Stimulated activated CD8-positive, alpha-beta memory T cell treated with anti-CD3 and anti-CD28 coated beads, Interleukin-4, amount 100 ng/mL, for 24 hours (primary cell): Measurements from ENCODE around the gene ZNF444.

Experiments used
- DNase-seq: peaks from one replicate; pipeline ENCODE4 v3.0.0-alpha.2; 2020; ENCODE audit warnings: low read depth

ZNF444 gene

GRCh38 chr19:56123266-56123891 is 17.7 kb upstream of the ZNF444 start:
- DNase-seq = no peak

DNA sequence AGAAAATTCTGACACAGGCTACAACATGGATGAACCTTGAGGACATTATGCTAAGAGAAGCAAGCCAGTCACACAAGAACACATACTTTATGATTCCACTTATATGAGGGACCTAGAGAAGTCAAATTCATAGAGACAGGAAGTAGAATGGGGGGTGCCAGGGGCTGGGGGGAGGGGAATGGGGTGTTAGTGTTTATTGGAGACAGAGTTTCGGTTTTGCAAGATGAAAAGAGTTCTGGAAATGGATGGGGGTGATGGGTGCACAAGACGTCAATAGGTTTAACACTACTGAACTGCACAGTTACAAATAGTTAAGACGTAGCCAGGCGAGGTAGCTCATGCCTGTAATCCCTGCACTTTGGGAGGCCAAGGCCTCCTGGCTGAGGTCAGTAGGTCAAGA is 16.5 kb upstream of the ZNF444 start:
- DNase-seq = no peak

DNA sequence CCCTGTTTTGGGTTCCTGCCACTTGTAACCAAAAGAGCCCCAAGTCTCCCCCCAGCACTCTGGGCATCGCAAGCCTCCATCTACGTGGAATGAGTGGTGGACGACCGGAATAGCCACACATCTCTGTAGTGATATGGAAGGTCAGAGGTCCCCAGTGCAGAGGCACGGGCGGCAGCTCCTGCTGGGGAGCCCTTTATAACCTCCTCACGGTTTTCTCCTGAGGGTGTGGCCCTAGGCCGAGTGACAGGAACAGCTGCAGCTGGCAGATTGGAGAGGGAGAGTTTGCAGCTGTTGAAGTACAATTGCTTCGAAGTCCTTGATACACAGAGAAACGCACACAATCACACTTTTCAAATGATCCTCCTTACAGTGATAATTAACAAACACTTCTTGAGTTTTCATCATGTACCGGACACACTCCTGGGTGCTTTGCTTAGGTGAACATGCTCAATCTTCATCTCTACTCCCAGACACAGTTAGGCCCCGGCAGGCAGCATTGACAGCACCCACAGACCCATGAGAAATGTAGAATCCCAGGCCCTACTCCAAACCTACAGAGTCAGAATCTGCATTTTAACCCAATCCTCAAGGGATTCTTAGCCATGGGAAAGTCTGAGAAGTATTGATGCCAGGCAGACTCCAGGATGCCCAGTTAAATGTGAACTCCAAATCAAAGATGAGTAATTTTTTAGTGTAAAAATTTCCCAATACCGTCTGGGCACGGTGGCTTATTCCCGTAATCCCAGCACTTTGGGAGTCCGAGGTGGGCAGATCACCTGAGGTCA is 15.1 kb upstream of the ZNF444 start:
- no peak for DNase-seq

DNA sequence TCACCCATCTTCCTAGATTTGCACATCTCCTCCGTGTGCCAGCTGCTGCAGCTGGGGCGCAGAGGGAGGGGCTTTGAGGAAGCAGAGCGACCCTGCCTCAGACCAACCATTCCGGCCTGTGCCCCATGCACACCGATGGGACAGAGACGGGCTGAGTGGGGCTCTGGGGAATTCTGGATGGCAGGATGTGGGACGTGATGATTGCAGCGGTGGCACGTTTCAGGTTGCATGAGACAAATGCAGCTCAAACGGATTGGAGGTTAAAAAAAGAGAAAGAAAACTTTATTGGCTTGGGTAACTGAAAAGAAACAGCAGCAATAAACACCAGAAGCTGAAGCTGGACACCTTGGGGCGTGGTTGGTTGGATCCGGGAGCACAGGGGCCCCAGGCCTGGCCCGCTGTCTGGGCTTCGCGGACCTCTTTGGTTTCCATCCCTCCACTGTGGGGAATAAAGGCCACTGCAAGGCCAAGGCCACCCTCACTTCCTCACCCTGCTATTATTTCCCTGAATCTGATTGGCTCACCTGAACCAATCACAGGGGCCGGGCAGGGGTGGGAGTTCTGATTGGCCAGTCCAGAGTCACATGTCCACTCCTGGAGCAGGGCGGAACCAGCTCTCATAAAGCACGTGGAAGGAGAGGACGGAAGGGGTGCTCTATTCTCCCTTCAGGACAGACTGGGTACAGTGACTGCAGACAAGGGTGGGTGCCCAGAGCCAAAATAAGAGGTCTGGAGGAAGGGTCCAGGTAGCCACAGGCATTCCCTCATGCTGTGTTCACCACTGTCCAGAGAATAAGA is 13.9 kb upstream of the ZNF444 start:
- DNase-seq = no peak

DNA sequence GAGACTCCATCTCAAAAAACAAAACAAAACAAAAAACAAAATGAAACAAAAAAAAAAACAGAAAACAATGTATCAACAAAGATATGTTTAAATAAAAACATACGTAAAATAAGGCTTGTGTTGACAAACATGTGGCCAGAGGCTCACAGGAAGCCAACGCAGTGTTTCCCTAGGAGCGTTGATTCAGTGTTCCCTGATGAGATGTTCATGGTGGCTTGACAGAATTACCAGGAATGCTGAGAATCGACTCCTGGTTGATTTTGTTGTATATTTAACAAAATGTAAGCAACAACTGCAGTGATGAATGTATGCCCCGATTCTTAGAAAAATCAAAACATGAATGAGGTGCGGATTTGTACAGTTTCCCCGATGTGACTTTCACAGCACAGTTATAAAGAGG is 11.1 kb upstream of the ZNF444 start:
- no peak for DNase-seq

- no peak for DNase-seq
These were observed 9.4 kb upstream of the ZNF444 start for GRCh38 chr19:56131651-56132050.

GRCh38 chr19:56132316-56132822 is 8.7 kb upstream of the ZNF444 start:
- DNase-seq = no peak

GRCh38 chr19:56133858-56134653 is 7.0 kb upstream of the ZNF444 start:
- no peak for DNase-seq

DNA sequence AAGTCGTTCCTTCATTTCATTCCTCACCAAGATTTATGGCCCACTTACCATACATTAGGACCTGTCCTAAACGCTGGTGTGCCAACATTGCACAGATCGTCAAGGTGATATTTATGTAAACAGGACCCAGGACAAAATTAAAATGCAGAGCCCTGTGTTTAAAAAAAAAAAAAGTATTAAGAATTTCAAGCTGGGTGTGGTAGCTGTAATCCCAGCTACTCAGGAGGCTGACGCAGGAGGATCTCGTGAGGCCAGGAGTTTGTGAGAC is 6.5 kb upstream of the ZNF444 start:
- DNase-seq = no peak

- no peak for DNase-seq
These were observed 4.7 kb upstream of the ZNF444 start for GRCh38 chr19:56136362-56136761.

- DNase-seq = no peak
These were observed 3.7 kb upstream of the ZNF444 start for GRCh38 chr19:56137405-56137804.

DNA sequence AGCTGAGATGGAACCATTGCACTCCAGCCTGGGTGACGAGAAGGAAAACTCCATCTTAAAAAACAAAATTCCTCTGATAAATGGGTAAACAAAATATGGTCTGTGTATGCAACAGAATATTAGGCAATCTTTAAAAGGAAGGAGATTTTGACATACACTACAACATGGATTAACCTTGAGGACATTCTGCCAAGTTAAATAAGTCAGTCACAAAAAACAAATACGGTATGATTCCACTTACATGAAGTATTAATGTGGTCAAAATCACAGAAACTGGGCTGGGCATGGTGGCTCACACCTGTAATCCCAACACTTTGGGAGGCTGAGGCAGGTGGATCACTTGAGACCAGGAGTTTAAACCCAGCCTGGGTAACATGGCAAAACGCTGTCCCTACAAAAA is 3.0 kb upstream of the ZNF444 start:
- DNase-seq = no peak

- no peak for DNase-seq
These were observed 1.1 kb upstream of the ZNF444 start for GRCh38 chr19:56139847-56140582.

- DNase-seq = no peak
These were observed 418 bp downstream of the ZNF444 start for GRCh38 chr19:56141417-56141993.

DNA sequence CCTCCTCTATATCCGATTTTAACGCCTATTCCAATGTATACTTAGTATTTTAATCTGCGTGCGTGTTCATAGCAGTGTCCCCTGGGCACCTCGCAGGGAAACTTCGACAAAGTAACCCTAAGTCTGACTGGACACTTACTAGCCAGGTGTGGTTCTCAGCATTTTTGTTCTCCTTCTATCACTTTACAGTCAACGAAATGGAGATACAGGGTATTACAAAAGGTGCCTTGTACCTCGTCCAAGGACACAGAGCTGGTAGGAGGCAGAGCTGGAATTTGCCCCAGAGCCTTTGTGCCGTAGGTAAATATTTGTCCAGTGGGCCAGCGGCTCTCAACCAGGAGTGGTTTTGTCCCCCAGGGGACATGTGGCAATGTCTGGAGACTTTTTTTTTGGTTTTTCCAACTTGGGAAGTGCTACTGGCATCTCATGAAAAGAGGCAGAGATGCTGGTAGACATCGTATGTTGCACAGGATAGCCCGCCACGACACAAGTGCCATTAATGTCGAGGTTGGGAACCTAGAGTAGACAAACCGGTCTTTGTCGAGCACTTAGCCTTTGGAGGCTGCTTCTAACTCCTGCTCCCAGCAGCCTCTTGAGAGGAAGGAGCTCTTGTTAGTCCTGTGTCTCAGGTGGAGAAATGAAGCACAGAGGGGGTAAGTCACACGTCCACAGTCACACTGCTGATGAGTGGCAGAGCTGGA is 1.1 kb downstream of the ZNF444 start:
- no peak for DNase-seq

GRCh38 chr19:56142897-56143434 is 1.9 kb downstream of the ZNF444 start:
- no peak for DNase-seq

DNA sequence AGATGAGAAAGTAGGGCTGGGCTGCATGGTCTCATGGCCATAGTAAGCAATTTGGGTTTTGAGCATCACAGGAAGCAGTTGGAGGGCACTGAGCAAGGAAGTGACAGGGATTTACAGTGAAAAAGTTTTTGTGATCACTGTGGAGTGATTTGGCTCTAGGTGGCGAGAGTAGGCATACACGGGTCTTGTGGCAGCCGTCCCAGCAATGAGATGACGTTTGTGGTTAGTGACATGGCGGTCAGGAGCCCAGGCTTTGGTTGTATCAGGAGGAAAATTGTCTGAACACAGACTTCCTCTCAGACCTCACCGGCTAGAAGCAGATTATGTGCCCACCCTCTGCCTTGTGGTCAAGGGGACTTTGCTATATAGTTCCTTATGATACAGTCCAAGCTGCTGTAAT is 3.3 kb downstream of the ZNF444 start:
- no peak for DNase-seq

DNA sequence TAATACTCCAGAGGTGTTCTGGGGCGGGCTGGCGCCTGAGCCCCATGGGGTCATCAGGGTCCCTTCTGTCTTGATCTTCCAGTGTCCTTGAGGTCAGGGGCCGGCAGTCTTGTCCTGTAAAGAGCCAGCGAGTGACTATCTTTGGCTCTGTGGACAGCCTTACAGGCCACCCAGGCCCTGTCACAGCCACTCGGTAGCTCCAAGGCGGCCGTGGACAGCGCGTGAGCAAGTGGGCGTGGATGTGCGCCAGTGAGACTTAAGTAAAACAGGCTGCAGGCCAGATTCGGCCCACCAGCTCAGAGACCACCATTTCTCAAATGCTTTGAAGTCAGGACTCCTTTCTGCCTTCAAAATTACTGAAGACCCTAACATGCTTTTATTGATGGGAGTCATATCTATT is 3.7 kb downstream of the ZNF444 start:
- no peak for DNase-seq

DNA sequence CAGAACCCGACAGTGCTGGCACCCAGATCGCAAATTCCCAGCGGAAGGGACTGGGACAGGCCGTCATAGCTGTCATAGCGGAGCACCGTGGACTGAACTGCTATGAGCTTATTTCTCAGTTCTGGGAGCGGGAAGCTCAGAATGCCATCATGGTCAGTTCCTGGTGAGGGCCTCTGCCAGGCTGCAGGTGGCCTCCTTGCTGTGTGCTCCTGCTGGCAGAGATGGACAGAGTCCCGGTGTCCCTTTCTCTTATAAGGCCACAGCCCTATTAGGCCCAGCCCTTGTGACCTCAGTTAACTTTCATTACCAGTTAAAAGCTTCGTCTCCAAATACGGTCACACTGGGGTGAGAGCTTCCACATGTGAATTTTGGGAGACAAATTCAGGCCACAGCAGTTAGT is 4.6 kb downstream of the ZNF444 start:
- no peak for DNase-seq

GRCh38 chr19:56146904-56147303 is 5.8 kb downstream of the ZNF444 start:
- DNase-seq = no peak
